ENCODE measurements around the gene PARVA.

DNA sequence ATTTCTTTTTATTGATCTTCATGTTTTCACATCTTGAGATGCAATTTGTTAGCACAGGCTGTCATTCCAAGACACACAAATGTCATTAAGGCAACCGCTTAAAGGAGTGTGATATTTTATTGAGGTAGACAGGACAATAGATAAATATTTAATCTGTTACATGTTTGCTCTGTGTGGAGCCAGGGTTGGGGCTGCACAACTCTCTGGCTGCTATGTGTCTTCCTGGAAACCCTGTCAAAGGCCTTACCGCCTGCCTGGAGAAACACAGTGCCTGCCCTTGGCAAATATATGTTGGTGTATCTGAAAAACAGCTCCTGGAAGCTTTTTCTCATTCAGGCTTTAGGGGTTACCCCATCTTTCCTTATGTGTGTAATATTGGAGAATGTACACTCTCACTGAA, 157.2 kb downstream of the PARVA start:
- TF ChIP-seq, protein P1, sequence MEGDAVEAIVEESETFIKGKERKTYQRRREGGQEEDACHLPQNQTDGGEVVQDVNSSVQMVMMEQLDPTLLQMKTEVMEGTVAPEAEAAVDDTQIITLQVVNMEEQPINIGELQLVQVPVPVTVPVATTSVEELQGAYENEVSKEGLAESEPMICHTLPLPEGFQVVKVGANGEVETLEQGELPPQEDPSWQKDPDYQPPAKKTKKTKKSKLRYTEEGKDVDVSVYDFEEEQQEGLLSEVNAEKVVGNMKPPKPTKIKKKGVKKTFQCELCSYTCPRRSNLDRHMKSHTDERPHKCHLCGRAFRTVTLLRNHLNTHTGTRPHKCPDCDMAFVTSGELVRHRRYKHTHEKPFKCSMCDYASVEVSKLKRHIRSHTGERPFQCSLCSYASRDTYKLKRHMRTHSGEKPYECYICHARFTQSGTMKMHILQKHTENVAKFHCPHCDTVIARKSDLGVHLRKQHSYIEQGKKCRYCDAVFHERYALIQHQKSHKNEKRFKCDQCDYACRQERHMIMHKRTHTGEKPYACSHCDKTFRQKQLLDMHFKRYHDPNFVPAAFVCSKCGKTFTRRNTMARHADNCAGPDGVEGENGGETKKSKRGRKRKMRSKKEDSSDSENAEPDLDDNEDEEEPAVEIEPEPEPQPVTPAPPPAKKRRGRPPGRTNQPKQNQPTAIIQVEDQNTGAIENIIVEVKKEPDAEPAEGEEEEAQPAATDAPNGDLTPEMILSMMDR (IDR thresholded peaks at IDR 0.05): no peak
- TF ChIP-seq POLR2A (IDR thresholded peaks at IDR 0.05): no peak
